Neuronal stem cell (in vitro differentiated cells): ENCODE data around the gene KIF21B.
A peak's percentile ranks its signal among the peaks of the same experiment; 100 is the strongest.

Source experiments
- DNase-seq: peaks from one replicate; pipeline ENCODE4 v3.0.0-alpha.2; 2013; ENCODE audit warnings: low spot score
- H2AFZ ChIP-seq: one replicate; pipeline ENCODE4 v1.6.1; 2013; ENCODE audit warnings: mild to moderate bottlenecking, low read length, inconsistent platforms
- H2AK5ac ChIP-seq: 2 replicates; pipeline ENCODE4 v1.6.1; 2013; ENCODE audit warnings: low read depth, mild to moderate bottlenecking, inconsistent platforms, low read length, moderate library complexity, mixed read lengths
- H2BK120ac ChIP-seq: 2 replicates; pipeline ENCODE4 v1.6.1; 2013; ENCODE audit warnings: low read depth, mild to moderate bottlenecking, inconsistent platforms, low read length, moderate library complexity, mixed read lengths
- H2BK12ac ChIP-seq: one replicate; pipeline ENCODE4 v1.6.1; 2013; ENCODE audit warnings: low read length, inconsistent platforms
- H2BK15ac ChIP-seq: 2 replicates; pipeline ENCODE4 v1.6.1; 2013; ENCODE audit warnings: mild to moderate bottlenecking, low read length, inconsistent platforms, mixed read lengths
- H2BK5ac ChIP-seq: one replicate; pipeline ENCODE4 v1.6.1; 2013; ENCODE audit warnings: inconsistent platforms, mild to moderate bottlenecking, low read length, moderate library complexity
- H3K14ac ChIP-seq: one replicate; pipeline ENCODE4 v1.6.1; 2013; ENCODE audit warnings: low read length, inconsistent platforms
- H3K18ac ChIP-seq: 2 replicates; pipeline ENCODE4 v1.6.1; 2013; ENCODE audit warnings: low read length, inconsistent platforms
- H3K23ac ChIP-seq: 2 replicates; pipeline ENCODE4 v1.6.1; 2013; ENCODE audit warnings: low read depth, mild to moderate bottlenecking, mixed read lengths, low read length, inconsistent platforms; ENCODE audit not compliant: poor library complexity
- H3K27ac ChIP-seq: replicated peaks from 3 replicates; pipeline ENCODE4 v1.5.1; 2013; ENCODE audit warnings: low read length, inconsistent platforms
- H3K27me3 ChIP-seq, 3 experiments: 2 replicates each; pipeline ENCODE4 v1.6.1; 2013; ENCODE audit warnings: low read length in 3 of 3, mild to moderate bottlenecking in 2 of 3, inconsistent platforms in 1 of 3, low read depth in 1 of 3, mixed read lengths in 1 of 3, moderate library complexity in 1 of 3; ENCODE audit not compliant: control insufficient read depth in 3 of 3, insufficient read depth in 3 of 3
- H3K36me3 ChIP-seq, 2 donors: replicated peaks in 1 of 2; 2 replicates each; pipeline ENCODE4 v1.6.1; 2013; ENCODE audit warnings: low read length in 2 of 2; ENCODE audit not compliant: control insufficient read depth in 2 of 2, insufficient read depth in 2 of 2
- H3K4ac ChIP-seq: 2 replicates; pipeline ENCODE4 v1.6.1; 2013; ENCODE audit warnings: inconsistent platforms, mild to moderate bottlenecking, low read length, moderate library complexity
- H3K4me1 ChIP-seq, 2 donors: 1 replicate in 1 of 2; 2 replicates in 1 of 2; pipeline ENCODE4 v1.6.1; 2013; ENCODE audit warnings: low read length in 2 of 2, low read depth in 1 of 2; ENCODE audit not compliant: control insufficient read depth in 2 of 2, insufficient read depth in 1 of 2
- H3K4me2 ChIP-seq: one replicate; pipeline ENCODE4 v1.6.1; 2013; ENCODE audit warnings: mild to moderate bottlenecking, low read length, inconsistent platforms; ENCODE audit not compliant: insufficient read depth, poor library complexity, severe bottlenecking
- H3K4me3 ChIP-seq, 2 donors: 2 replicates each; pipeline ENCODE4 v1.5.1; 2013; ENCODE audit warnings: low read length in 2 of 2, mild to moderate bottlenecking in 2 of 2, inconsistent platforms in 1 of 2, moderate library complexity in 1 of 2
- H3K79me1 ChIP-seq: one replicate; pipeline ENCODE4 v1.6.1; 2013; ENCODE audit warnings: low read depth, mild to moderate bottlenecking, inconsistent platforms, low read length, moderate library complexity
- H3K9ac ChIP-seq: one replicate; pipeline ENCODE4 v1.6.1; 2013; ENCODE audit warnings: mild to moderate bottlenecking, low read depth, low read length, inconsistent platforms; ENCODE audit not compliant: poor library complexity
- H3K9me3 ChIP-seq, 2 donors: replicated peaks in 1 of 2; 2 replicates each; pipeline versions ENCODE3 to v1.6.1; 2013; ENCODE audit warnings: low read length in 2 of 2, mild to moderate bottlenecking in 2 of 2, inconsistent platforms in 1 of 2, low read depth in 1 of 2, mixed read lengths in 1 of 2, moderate library complexity in 1 of 2; ENCODE audit not compliant: control insufficient read depth in 2 of 2, insufficient read depth in 1 of 2
- H4K8ac ChIP-seq: one replicate; pipeline ENCODE4 v1.6.1; 2013; ENCODE audit warnings: low read depth, mild to moderate bottlenecking, inconsistent platforms, low read length, moderate library complexity
- H4K91ac ChIP-seq: one replicate; pipeline ENCODE4 v1.6.1; 2013; ENCODE audit warnings: low read length, low read depth, mild to moderate bottlenecking, inconsistent platforms; ENCODE audit not compliant: poor library complexity
- WGBS, 2 donors: extraction: QIAGEN DNeasy Blood & Tissue Kit; methylation state at CpG; one replicate each; pipeline ENCODE4 v1.1.7; 2013; ENCODE audit warnings: missing lambda C conversion rate in 2 of 2, mixed read lengths in 1 of 2; ENCODE audit not compliant: insufficient read length in 2 of 2, insufficient replicate concordance in 1 of 2; ENCODE audit errors: extremely low coverage in 2 of 2; 5-methylcytosine and 5-hydroxymethylcytosine counted together

Gene KIF21B

GRCh38 chr1:201068976-201069375, 45.5 kb upstream of the KIF21B start:
- Histone ChIP-seq H2AFZ (peak overlapping the region; percentile 83), H2AK5ac (peak overlapping the region; percentile 71), H3K27ac (no peak overlapping the region), H3K4me2 (no peak overlapping the region), H2BK5ac (peak overlapping the region; percentile 30), H3K36me3 (no peaks in the 10 kb centered on the region), H3K4me1 (peaks cover 8 to 25% of the 10 kb centered on the region in 2 donors), H2BK12ac (peak overlapping the region; percentile 75), H3K9ac (peak overlapping the region; percentile 9), H3K23ac (no peak overlapping the region), H3K27me3 (peaks cover 0 to 13% (median 0%) of the 10 kb centered on the region in 3 experiments), H3K9me3 (no peaks in the 10 kb centered on the region), H2BK120ac (peak overlapping the region; percentile 21), H3K79me1 (no peaks in the 10 kb centered on the region), H3K18ac (peak overlapping the region; percentile 84), H3K4me3 (no peak overlapping the region), H4K8ac (no peak overlapping the region), H2BK15ac (no peak overlapping the region), H4K91ac (peak overlapping the region; percentile 11), H3K14ac (peak overlapping the region; percentile 14), H3K4ac (peak overlapping the region; percentile 4)
- no peak for DNase-seq
- WGBS, 2 donors = no CpG with 5 or more reads among the region's 4 CpGs

GRCh38 chr1:201066986-201067385, 43.5 kb upstream of the KIF21B start:
- H4K8ac ChIP-seq = no peak overlapping the region
- H3K27me3 ChIP-seq = peaks cover 0 to 13% (median 0%) of the 10 kb centered on the region in 3 experiments
- H3K4me2 ChIP-seq = no peak overlapping the region

GRCh38 chr1:201065686-201066085, 42.2 kb upstream of the KIF21B start:
- Histone ChIP-seq H2BK120ac (peak overlapping the region; percentile 47), H3K18ac (peak overlapping the region; percentile 83), H3K4ac (no peak overlapping the region), H3K9ac (no peak overlapping the region), H2BK15ac (no peak overlapping the region), H3K23ac (no peak overlapping the region), H2AK5ac (peak overlapping the region; percentile 51), H3K4me3 (no peak overlapping the region), H4K91ac (peak overlapping the region; percentile 66), H2BK12ac (no peak overlapping the region), H3K27me3 (peaks cover 0 to 13% (median 0%) of the 10 kb centered on the region in 3 experiments), H3K9me3 (no peaks in the 10 kb centered on the region), H2BK5ac (no peak overlapping the region), H3K4me1 (peaks cover 18 to 19% of the 10 kb centered on the region in 2 donors), H3K27ac (no peak overlapping the region), H3K36me3 (no peaks in the 10 kb centered on the region), H4K8ac (no peak overlapping the region), H3K4me2 (no peak overlapping the region), H3K79me1 (no peaks in the 10 kb centered on the region), H3K14ac (no peak overlapping the region), H2AFZ (no peak overlapping the region)
- no CpG with 5 or more reads among the region's 10 CpGs for WGBS, 2 donors
- DNase-seq = no peak

More at GRCh38 chr1:201066986-201067385, 43.5 kb upstream of the KIF21B start:
- H3K4ac ChIP-seq = no peak overlapping the region
- no peak overlapping the region for H4K91ac ChIP-seq
- H3K23ac ChIP-seq = peak overlapping the region; percentile 35
- no peaks in the 10 kb centered on the region for H3K79me1 ChIP-seq
- H2AFZ ChIP-seq = no peak overlapping the region
- no peaks in the 10 kb centered on the region for H3K9me3 ChIP-seq
- H2BK120ac ChIP-seq = peak overlapping the region; percentile 16
- H3K18ac ChIP-seq = no peak overlapping the region
- no peak overlapping the region for H3K14ac ChIP-seq
- H2BK15ac ChIP-seq = peak overlapping the region; percentile 50
- peaks cover 18 to 31% of the 10 kb centered on the region in 2 donors for H3K4me1 ChIP-seq
- no peak overlapping the region for H2BK5ac ChIP-seq
- H2BK12ac ChIP-seq = no peak overlapping the region
- DNase-seq = no peak
- WGBS, 2 donors = no CpG with 5 or more reads among the region's 4 CpGs
- H3K36me3 ChIP-seq = no peaks in the 10 kb centered on the region
- H2AK5ac ChIP-seq = no peak overlapping the region
- H3K4me3 ChIP-seq = no peak overlapping the region
- H3K27ac ChIP-seq = no peak overlapping the region
- H3K9ac ChIP-seq = no peak overlapping the region

- no peak overlapping the region for H2BK5ac ChIP-seq
- no peak overlapping the region for H3K4me3 ChIP-seq
- no peaks in the 10 kb centered on the region for H3K36me3 ChIP-seq
- H3K9ac ChIP-seq = no peak overlapping the region
- no peak overlapping the region for H3K14ac ChIP-seq
- H2BK15ac ChIP-seq = peak overlapping the region; percentile 12
- H2BK120ac ChIP-seq = no peak overlapping the region
- H3K4me2 ChIP-seq = no peak overlapping the region
- no peak overlapping the region for H4K91ac ChIP-seq
- H4K8ac ChIP-seq = no peak overlapping the region
- no peak overlapping the region for H2AK5ac ChIP-seq
- H2AFZ ChIP-seq = no peak overlapping the region
- no peaks in the 10 kb centered on the region for H3K9me3 ChIP-seq
- H3K4ac ChIP-seq = no peak overlapping the region
- H3K27ac ChIP-seq = no peak overlapping the region
- no peak overlapping the region for H2BK12ac ChIP-seq
- H3K23ac ChIP-seq = peak overlapping the region; percentile 26
- no peak overlapping the region for H3K18ac ChIP-seq
- H3K79me1 ChIP-seq = no peaks in the 10 kb centered on the region
- H3K27me3 ChIP-seq = peaks cover 0 to 13% (median 0%) of the 10 kb centered on the region in 3 experiments
- peaks cover 18 to 19% of the 10 kb centered on the region in 2 donors for H3K4me1 ChIP-seq
- DNase-seq = no peak
- no CpG with 5 or more reads among the region's 8 CpGs for WGBS, 2 donors
Observed at GRCh38 chr1:201064806-201065205, 41.3 kb upstream of the KIF21B start.
